Measurements from ENCODE around the gene GMPR. TPM values are rescaled to one million over a fixed set of nuclear protein-coding genes. Genes with fewer than 3 reads are reported as not detected.

GMPR gene
- total and polyA plus RNA-seq, 10 of the 15 experiments (the other 5 are each of a cell fraction or from before 2014, with no cell fraction given) = 0.15 to 1.8 (median 0.49) TPM; not detected in 1

GRCh38 chr6:16305246-16305725 lies 66.9 kb downstream of the GMPR start:
- peaks cover 0 to 12% of the 10 kb centered on the region in 2 experiments; a peak in 2 of 4 replicates for H3K36me3 ChIP-seq (ENCODE audit: control insufficient read depth in 2 of 2, insufficient read depth in 2 of 2, low read length in 1 of 2)
- ChIA-PET RAD21 (ENCODE audit: unreplicated experiment) (interaction anchor here (0.7 to 1.3 kb wide), 4 partner anchors 15 to 407 kb away, joined by 3 to 4 read pairs (median 4); no protein-coding TSS in a partner anchor), SMC1A (ENCODE audit: uncharacterized antibody, unreplicated experiment) (interaction anchor here (0.6 to 1.7 kb wide), 7 partner anchors 13 to 1043 kb away, joined by 3 to 4 read pairs (median 3); no protein-coding TSS in a partner anchor), CTCF (interaction anchor here (0.6 to 1.7 kb wide), 5 partner anchors 12 to 465 kb away, joined by 3 to 8 read pairs (median 4); no protein-coding TSS in a partner anchor), POLR2A (interaction anchor here (0.5 to 0.8 kb wide), 3 partner anchors 199 to 513 kb away, joined by 3 to 5 read pairs (median 3); no protein-coding TSS in a partner anchor)
- peak overlapping the region; percentile 53; the same call in 1 of the 2 replicates for H3K4me3 ChIP-seq
- peaks cover 32% of the 10 kb centered on the region for H3K4me1 ChIP-seq (ENCODE audit: control insufficient read depth, insufficient read depth, low read length)
- H4K20me1 ChIP-seq (ENCODE audit: control insufficient read depth, insufficient read depth) = no peaks in the 10 kb centered on the region
- ATAC-seq (peak; percentile 90), DNase-seq (ENCODE audit: low read depth, low spot score) (peak; percentile 83), FAIRE-seq (peak; percentile 23)
- H3K9me3 ChIP-seq (replicated peaks; ENCODE audit: control insufficient read depth, insufficient read depth, low read length) = no peaks in the 10 kb centered on the region
- H3K27ac ChIP-seq (ENCODE audit: control insufficient read depth, insufficient read depth) = peak overlapping the region; percentile 75
- intact Hi-C loops (cut with micrococcal nuclease; ENCODE audit: unreplicated experiment) = loop anchor here (10.0 kb wide), 1 partner anchor 460 kb away; the partner anchor contains the start of gene ATXN1
- in situ Hi-C loops (cut with MboI) = no loop called here
- H3K27me3 ChIP-seq (replicated peaks in 1 of 2; ENCODE audit: control insufficient read depth in 2 of 2, insufficient read depth in 2 of 2, low read length in 1 of 2) = no peaks in the 10 kb centered on the region
- peak overlapping the region; percentile 25; the same call in 1 of the 2 replicates for H2AFZ ChIP-seq (ENCODE audit: control insufficient read depth, low read depth, low read length)
- WGBS (ENCODE audit: insufficient coverage, insufficient replicate concordance, low lambda C conversion rate, missing lambda C conversion rate) = under 1% methylated on average over 7 of the region's 7 CpGs
- peak overlapping the region; percentile 88 for H3K4me2 ChIP-seq (ENCODE audit: control insufficient read depth, insufficient read depth)
- H3K9ac ChIP-seq (ENCODE audit: control insufficient read depth, insufficient read depth, low read length) = peak overlapping the region; percentile 51
- no peaks in the 10 kb centered on the region for H3K79me2 ChIP-seq (ENCODE audit: control insufficient read depth, insufficient read depth, low read length)
- BruUV-seq (replicated peaks) = no TSS peak
- TF ChIP-seq SPI1 (IDR thresholded peaks at IDR 0.05; ENCODE audit: borderline replicate concordance, insufficient read depth, low read depth, low read length) (peak; percentile 87), CUX1 (IDR thresholded peaks at IDR 0.05; ENCODE audit: insufficient replicate concordance, low read depth, low read length) (no peak), PAX5 (IDR thresholded peaks at IDR 0.05; ENCODE audit: borderline replicate concordance, low read depth, low read length) (peak; percentile 74), IKZF2 (IDR thresholded peaks at IDR 0.05) (peak; percentile 44 to 60; a peak in 2 of 4 replicates), RAD51 (IDR thresholded peaks at IDR 0.05) (no peak), IRF3 (IDR thresholded peaks at IDR 0.05) (no peak), STAT1 (conservative IDR thresholded peaks at IDR 0.05) (no peak), HDAC2 (IDR thresholded peaks at IDR 0.05) (no peak), EP300 (IDR thresholded peaks at IDR 0.05; ENCODE audit: borderline replicate concordance in 1 of 2, control insufficient read depth in 1 of 2, low read depth in 2 of 2, low read length in 2 of 2) (peak; percentile 83 to 88), ZBTB11 (CRISPR knock-in tag; IDR thresholded peaks at IDR 0.05) (no peak), RELB (IDR thresholded peaks at IDR 0.05; ENCODE audit: low read depth) (peak; percentile 69; the same call in 1 of the 2 replicates)
